Parathyroid adenoma (tissue), 2 donors: ENCODE results near the gene TRPV6.

Experiments used
- H2AFZ ChIP-seq: fragments of 300-600 bp; sonication (generic); one replicate; pipeline ENCODE4 v1.7.0; 2017; ENCODE audit warnings: antibody characterized with exemption, mild to moderate bottlenecking
- H3K27ac ChIP-seq: fragments of 300-600 bp; sonication (generic); one replicate; pipeline ENCODE4 v1.7.0; 2017
- H3K27me3 ChIP-seq: fragments of 300-600 bp; sonication (generic); one replicate; pipeline ENCODE4 v1.7.0; 2017; ENCODE audit warnings: low read length; ENCODE audit not compliant: control insufficient read depth, insufficient read depth
- H3K36me3 ChIP-seq: fragments of 300-600 bp; sonication (generic); one replicate; pipeline ENCODE4 v1.7.0; 2017; ENCODE audit warnings: low read length; ENCODE audit not compliant: control insufficient read depth, insufficient read depth
- H3K4me1 ChIP-seq: fragments of 300-600 bp; sonication (generic); one replicate; pipeline ENCODE4 v1.7.0; 2017; ENCODE audit warnings: control low read depth
- H3K4me2 ChIP-seq: fragments of 300-600 bp; sonication (generic); one replicate; pipeline ENCODE4 v1.7.0; 2017; ENCODE audit warnings: low read length
- H3K4me3 ChIP-seq: fragments of 300-600 bp; sonication (generic); one replicate; pipeline ENCODE4 v1.7.0; 2017; ENCODE audit warnings: low read depth, low read length
- H3K79me2 ChIP-seq: fragments of 300-600 bp; sonication (generic); one replicate; pipeline ENCODE4 v1.7.0; 2017; ENCODE audit warnings: control low read depth
- H3K9ac ChIP-seq: fragments of 300-600 bp; sonication (generic); one replicate; pipeline ENCODE4 v1.7.0; 2017; ENCODE audit warnings: mild to moderate bottlenecking
- H3K9me3 ChIP-seq: fragments of 300-600 bp; sonication (generic); one replicate; pipeline ENCODE4 v1.7.0; 2017; ENCODE audit warnings: low read length; ENCODE audit not compliant: control insufficient read depth
- TF ChIP-seq, protein P1 (sequence below): fragments of 300-600 bp; sonication (generic); IDR thresholded peaks from one replicate; pipeline ENCODE4 v1.7.0; 2017; ENCODE audit warnings: antibody characterized with exemption, mild to moderate bottlenecking
- donor health status: primary hyperparathyroidism.

The TRPV6 gene

DNA sequence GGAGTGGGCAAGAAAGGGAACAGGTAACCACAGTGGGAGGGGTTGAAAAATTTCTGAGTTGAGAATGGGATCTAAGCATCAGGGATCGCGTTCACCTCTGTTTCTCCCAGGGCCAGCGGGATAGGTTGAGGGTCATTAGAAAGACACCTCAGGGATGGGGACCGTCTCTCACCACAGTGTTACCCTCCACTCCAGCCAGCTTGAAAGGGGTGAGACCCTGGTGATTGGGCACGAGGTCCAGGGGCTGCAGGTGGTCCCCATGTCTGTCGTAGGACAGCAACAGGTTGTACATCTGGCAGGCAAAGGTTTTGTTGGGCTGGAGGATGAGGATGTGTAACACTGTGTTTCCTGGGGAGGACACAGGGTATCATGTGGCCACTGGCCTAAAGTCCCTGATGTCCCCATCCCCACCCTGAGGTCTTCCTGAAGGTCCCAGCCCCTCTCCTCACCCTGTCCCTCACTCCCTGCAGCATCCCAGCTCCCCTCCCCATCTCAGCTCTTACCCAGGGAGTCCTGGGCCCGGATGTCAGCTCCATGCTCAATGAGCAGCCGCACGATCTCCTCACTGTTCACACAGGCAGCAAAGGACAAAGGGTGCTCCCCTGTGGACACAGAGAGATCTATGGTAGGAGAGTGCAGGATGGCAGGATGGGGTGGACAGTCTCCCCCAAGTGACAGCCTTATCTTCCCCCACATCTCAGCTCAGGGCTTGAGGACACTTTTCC lies 9.1 kb downstream of the TRPV6 start:
- Histone ChIP-seq H3K27me3 (no peaks in the 10 kb centered on the region), H3K9ac (no peak overlapping the region), H2AFZ (no peak overlapping the region), H3K4me3 (no peak overlapping the region), H3K27ac (no peak overlapping the region), H3K4me1 (no peaks in the 10 kb centered on the region), H3K4me2 (no peak overlapping the region), H3K9me3 (no peaks in the 10 kb centered on the region), H3K79me2 (no peaks in the 10 kb centered on the region), H3K36me3 (no peaks in the 10 kb centered on the region)
- TF ChIP-seq, protein P1, sequence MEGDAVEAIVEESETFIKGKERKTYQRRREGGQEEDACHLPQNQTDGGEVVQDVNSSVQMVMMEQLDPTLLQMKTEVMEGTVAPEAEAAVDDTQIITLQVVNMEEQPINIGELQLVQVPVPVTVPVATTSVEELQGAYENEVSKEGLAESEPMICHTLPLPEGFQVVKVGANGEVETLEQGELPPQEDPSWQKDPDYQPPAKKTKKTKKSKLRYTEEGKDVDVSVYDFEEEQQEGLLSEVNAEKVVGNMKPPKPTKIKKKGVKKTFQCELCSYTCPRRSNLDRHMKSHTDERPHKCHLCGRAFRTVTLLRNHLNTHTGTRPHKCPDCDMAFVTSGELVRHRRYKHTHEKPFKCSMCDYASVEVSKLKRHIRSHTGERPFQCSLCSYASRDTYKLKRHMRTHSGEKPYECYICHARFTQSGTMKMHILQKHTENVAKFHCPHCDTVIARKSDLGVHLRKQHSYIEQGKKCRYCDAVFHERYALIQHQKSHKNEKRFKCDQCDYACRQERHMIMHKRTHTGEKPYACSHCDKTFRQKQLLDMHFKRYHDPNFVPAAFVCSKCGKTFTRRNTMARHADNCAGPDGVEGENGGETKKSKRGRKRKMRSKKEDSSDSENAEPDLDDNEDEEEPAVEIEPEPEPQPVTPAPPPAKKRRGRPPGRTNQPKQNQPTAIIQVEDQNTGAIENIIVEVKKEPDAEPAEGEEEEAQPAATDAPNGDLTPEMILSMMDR: no peak

DNA sequence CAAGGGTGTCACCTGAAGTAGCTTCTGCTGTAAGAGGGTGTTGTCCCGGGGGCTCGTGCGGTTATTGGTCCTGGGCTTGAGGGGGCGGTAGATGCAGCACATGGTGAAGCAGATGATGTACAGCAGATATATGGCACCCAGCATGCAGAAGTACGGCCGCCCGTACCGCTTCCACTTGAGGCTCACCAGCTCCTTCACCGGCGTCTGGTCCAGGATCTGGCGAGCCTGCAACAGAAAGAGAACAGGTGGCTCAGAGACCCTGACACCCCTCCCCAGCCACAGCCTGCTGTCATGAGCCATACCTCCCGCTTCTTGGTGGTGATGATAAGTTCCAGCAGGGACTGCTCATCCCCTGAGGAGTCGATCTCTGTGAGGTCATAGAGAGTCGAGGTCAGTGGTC lies 10.1 kb downstream of the TRPV6 start:
- Histone ChIP-seq H2AFZ (no peak overlapping the region), H3K4me3 (no peak overlapping the region), H3K79me2 (no peaks in the 10 kb centered on the region), H3K4me1 (no peaks in the 10 kb centered on the region), H3K4me2 (no peak overlapping the region), H3K27me3 (no peaks in the 10 kb centered on the region), H3K9me3 (no peaks in the 10 kb centered on the region), H3K36me3 (no peaks in the 10 kb centered on the region), H3K27ac (no peak overlapping the region), H3K9ac (no peak overlapping the region)
- TF ChIP-seq, protein P1: no peak

DNA sequence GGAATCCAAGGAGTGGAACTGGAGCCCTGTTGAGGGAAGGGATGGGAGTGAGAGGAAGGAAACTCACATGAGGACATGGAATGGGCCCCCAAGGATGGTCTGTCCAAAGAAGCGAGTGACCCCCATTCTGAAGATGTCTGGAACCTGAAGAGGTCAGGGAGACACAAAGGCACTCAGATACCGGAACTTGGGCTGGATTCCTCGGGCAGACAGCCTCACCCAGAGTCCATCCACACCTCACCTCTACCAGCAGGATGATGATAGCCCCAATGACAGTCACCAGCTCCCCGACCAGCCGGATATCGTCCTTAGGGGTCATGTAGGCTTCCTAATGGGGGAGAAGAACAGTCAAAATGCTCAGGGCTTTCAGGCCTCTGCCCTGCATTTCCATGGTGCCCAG lies 10.7 kb downstream of the TRPV6 start:
- Histone ChIP-seq H3K4me3 (no peak overlapping the region), H3K4me1 (no peaks in the 10 kb centered on the region), H3K27ac (no peak overlapping the region), H3K9me3 (no peaks in the 10 kb centered on the region), H3K36me3 (no peaks in the 10 kb centered on the region), H3K9ac (no peak overlapping the region), H2AFZ (no peak overlapping the region), H3K27me3 (no peaks in the 10 kb centered on the region), H3K4me2 (no peak overlapping the region), H3K79me2 (no peaks in the 10 kb centered on the region)
- TF ChIP-seq, protein P1: no peak

DNA sequence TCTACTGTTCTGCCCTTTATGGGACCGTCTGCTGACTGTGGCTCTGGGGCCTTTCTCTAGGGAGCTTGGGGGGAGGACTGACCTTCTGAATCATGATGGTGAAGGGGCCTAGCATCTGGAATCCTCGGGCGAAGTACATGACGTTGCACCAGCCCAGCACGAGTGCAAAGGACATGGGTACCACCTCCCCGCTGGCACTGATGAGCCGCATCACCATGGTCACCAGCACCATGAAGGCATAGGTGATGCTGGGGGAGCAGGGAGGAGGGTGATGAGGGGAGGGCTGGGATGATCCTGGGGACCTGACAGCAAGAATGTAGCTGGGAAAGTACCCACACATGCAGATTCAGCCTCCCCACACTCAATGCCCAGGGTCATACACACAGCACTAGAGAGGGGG lies 11.1 kb downstream of the TRPV6 start:
- H3K9ac ChIP-seq: no peak overlapping the region
- H3K36me3 ChIP-seq: no peaks in the 10 kb centered on the region
- no peak overlapping the region for H3K27ac ChIP-seq
- no peaks in the 10 kb centered on the region for H3K9me3 ChIP-seq
- H3K4me3 ChIP-seq: no peak overlapping the region
- no peaks in the 10 kb centered on the region for H3K79me2 ChIP-seq
- no peak overlapping the region for H2AFZ ChIP-seq
- TF ChIP-seq, protein P1: no peak
- H3K27me3 ChIP-seq: no peaks in the 10 kb centered on the region
- H3K4me1 ChIP-seq: no peaks in the 10 kb centered on the region
- no peak overlapping the region for H3K4me2 ChIP-seq

DNA sequence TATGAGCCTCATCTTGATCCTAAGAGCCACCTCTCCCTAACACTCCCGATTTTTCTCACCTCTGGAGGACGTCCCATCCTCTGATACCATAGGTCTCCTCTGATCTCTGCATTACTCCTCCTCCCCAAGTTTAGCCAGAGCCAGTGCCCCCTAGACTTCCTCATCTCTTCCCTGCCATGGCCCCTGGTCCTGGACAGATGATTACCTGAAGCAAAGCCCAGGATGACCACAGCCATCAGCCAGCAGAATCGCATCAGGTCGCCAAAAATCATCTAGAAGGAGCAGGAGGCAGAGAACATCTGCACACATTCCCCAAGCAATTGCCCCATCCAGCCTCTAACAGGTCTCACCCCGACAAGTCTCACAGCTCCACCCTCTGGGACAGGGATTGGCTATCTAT lies 11.7 kb downstream of the TRPV6 start:
- Histone ChIP-seq H3K27me3 (no peaks in the 10 kb centered on the region), H3K4me3 (no peak overlapping the region), H3K27ac (no peak overlapping the region), H2AFZ (no peak overlapping the region), H3K9ac (no peak overlapping the region), H3K9me3 (no peaks in the 10 kb centered on the region), H3K79me2 (no peaks in the 10 kb centered on the region), H3K4me2 (no peak overlapping the region), H3K4me1 (no peaks in the 10 kb centered on the region), H3K36me3 (no peaks in the 10 kb centered on the region)
- TF ChIP-seq, protein P1: no peak
